ENCODE measurements around the gene MPZL1. TPM values are rescaled to one million over a fixed set of nuclear protein-coding genes. Genes with fewer than 3 reads are reported as not detected.
"Not testable (repeated sequence)": the region's sequence is repeated elsewhere in the genome, so short reads cannot be mapped to it uniquely, and the experiment has no call there.

Gene MPZL1
- total and polyA plus RNA-seq, 12 donors, result 12.1 to 101 (median 62.8) TPM

DNA sequence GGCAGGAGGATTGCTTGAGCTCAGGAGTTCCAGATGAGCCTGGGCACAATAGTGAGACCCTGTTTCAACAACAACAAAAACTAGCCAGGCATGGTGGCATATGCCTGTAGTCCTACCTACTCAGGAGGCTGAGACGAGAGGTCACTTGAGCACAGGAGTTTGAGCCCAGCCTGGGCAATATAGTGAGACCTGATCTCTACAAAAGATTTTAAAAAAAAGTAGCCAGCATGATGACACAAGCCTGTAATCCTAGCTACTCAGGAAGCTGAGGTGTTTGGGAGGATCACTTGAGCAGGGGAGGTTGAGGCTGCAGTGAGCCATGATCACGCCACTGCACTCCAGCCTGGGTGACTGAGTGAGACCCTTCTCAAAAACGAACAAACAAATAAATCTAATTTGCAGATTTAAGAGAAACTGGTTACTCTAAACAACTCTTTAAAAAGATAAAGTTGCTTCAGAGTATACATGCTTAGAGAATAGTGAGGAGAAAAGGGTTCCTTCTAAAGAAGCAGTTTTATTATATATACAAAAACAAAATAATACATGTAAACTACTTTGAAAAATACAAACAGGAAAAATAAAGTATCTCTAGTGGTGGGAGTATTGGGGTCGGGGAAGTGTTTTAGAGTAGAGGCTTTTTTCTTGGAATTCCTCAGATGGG is 103.8 kb downstream of the MPZL1 start:
- DNase-seq, result no peak
- Histone ChIP-seq H3K9me3 (replicated peaks in 1 of 3) (no peaks in the 10 kb centered on the region), H3K27me3 (no peaks in the 10 kb centered on the region), H3K4me3 (no peak overlapping the region), H3K36me3 (replicated peaks in 1 of 2) (no peaks in the 10 kb centered on the region), H3K4me1 (replicated peaks in 1 of 2) (no peaks in the 10 kb centered on the region), H3K27ac (no peak overlapping the region)
- intact Hi-C loops (cut with DNase I), result no loop called here
- TF ChIP-seq POLR2A (IDR thresholded peaks at IDR 0.05), result no peak
- TF ChIP-seq, protein P1, sequence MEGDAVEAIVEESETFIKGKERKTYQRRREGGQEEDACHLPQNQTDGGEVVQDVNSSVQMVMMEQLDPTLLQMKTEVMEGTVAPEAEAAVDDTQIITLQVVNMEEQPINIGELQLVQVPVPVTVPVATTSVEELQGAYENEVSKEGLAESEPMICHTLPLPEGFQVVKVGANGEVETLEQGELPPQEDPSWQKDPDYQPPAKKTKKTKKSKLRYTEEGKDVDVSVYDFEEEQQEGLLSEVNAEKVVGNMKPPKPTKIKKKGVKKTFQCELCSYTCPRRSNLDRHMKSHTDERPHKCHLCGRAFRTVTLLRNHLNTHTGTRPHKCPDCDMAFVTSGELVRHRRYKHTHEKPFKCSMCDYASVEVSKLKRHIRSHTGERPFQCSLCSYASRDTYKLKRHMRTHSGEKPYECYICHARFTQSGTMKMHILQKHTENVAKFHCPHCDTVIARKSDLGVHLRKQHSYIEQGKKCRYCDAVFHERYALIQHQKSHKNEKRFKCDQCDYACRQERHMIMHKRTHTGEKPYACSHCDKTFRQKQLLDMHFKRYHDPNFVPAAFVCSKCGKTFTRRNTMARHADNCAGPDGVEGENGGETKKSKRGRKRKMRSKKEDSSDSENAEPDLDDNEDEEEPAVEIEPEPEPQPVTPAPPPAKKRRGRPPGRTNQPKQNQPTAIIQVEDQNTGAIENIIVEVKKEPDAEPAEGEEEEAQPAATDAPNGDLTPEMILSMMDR (IDR thresholded peaks at IDR 0.05), result no peak
- WGBS, 4 donors, result 77 to 80% (median 78%) methylated on average over 4 of the region's 4 CpGs

DNA sequence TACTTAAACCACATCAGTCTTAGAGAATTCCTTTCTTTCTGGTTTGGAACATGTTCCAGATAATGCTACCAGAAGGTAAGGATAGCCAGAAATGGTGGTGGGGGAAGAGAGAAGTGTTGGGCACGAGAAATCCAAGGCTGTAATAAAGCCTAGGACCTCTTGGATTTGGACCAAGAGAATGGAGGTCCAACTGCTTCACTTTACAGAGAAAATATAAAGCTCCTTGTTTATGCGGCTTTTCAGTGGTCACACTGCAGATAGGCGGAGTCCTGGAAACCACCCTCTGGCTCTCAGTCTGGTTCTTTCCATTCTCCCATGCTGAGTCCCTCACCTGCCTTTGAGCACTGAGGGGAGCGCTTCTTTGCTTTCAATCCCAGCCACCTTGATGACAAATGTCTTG is 104.3 kb downstream of the MPZL1 start:
- Histone ChIP-seq H3K27me3 (no peaks in the 10 kb centered on the region), H3K4me3 (no peak overlapping the region), H3K27ac (no peak overlapping the region), H3K4me1 (replicated peaks in 1 of 2) (no peaks in the 10 kb centered on the region), H3K9me3 (replicated peaks in 1 of 3) (no peaks in the 10 kb centered on the region), H3K36me3 (replicated peaks in 1 of 2) (no peaks in the 10 kb centered on the region)
- DNase-seq, result no peak
- intact Hi-C loops (cut with DNase I), result no loop called here
- no peak for TF ChIP-seq POLR2A (IDR thresholded peaks at IDR 0.05)
- TF ChIP-seq, protein P1 (IDR thresholded peaks at IDR 0.05), result no peak
- WGBS, 4 donors, result 90 to 97% (median 93%) methylated on average over 4 of the region's 4 CpGs

DNA sequence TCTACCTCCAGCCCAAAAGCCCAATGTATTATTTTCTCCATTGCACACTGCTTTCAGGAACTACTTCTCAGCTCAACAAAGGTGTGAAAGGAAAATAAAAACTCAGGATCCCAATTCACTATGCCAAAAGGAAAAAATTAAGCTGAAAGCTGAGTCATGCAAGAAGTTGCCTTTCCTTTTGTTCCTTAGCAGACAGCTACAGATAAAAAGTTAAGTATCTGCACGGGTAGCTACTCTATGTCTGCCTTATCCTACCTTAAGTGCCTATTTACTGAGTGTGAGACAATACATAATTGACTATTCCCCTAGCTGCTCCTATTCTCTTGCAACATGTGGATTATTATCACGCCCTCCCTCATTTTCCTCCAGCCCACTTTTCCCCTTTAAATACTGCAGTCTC is 108.1 kb downstream of the MPZL1 start:
- TF ChIP-seq, protein P1 (IDR thresholded peaks at IDR 0.05), result no peak
- no peak for TF ChIP-seq POLR2A (IDR thresholded peaks at IDR 0.05)
- Histone ChIP-seq H3K27ac (no peak overlapping the region), H3K9me3 (replicated peaks in 1 of 3) (no peaks in the 10 kb centered on the region), H3K4me1 (replicated peaks in 1 of 2) (no peaks in the 10 kb centered on the region), H3K36me3 (replicated peaks in 1 of 2) (no peaks in the 10 kb centered on the region), H3K4me3 (no peak overlapping the region), H3K27me3 (no peaks in the 10 kb centered on the region)
- intact Hi-C loops (cut with DNase I), result no loop called here
- DNase-seq, result no peak
- WGBS, 4 donors, result 56 to 73% (median 66%) methylated on average over 2 of the region's 2 CpGs

DNA sequence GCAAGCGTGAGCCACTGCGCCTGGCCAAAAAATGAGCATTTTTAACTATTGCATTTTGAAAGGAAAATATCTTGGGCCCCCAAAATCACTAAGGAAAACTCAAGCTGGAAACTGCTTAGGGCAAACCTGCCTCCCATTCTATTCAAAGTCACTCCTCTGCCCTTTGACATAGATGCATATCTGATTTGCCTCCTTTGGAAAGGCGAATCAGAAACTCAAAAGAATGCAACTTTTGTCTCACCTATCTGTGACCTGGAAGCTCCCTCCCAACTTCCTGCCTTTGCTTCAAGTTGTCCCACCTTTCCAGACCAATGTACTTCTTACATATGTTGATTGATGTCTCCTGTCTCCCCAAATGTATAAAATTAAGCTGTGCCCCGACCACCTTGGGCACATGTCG is 108.9 kb downstream of the MPZL1 start:
- H3K27ac ChIP-seq; H3K27me3 ChIP-seq; H3K9me3 ChIP-seq (replicated peaks in 1 of 3); H3K4me3 ChIP-seq; H3K36me3 ChIP-seq (replicated peaks in 1 of 2); DNase-seq; H3K4me1 ChIP-seq (replicated peaks in 1 of 2); intact Hi-C loops (cut with DNase I): not testable (repeated sequence)
- 82 to 90% (median 86%) methylated on average over 5 of the region's 5 CpGs for WGBS, 4 donors

DNA sequence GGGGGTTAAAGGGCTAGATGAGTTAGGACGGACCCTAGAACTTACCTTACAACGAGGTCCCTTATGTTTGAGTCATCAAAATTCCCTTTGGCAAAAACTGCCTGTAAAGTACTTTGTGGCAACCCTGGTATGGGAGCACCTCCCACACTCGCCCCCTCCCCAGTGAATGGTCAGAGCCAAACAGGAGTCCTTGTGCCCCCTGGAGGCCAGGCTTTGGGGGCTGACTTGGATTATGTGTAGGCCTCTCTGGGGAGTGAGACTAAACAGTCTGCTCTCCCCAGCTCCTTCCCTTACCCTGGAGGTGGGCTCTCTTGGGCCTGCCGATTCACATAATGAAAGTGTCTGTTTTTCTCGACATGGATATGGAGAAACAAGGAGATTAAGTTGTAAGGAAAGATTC is 110.9 kb downstream of the MPZL1 start:
- intact Hi-C loops (cut with DNase I), result no loop called here
- WGBS, 4 donors, result 86 to 94% (median 89%) methylated on average over 4 to 5 of the region's 5 CpGs

More for the DNA sequence above, 110.9 kb downstream of the MPZL1 start:
- TF ChIP-seq, protein P1 (IDR thresholded peaks at IDR 0.05), result no peak
- no peaks in the 10 kb centered on the region for H3K36me3 ChIP-seq (replicated peaks in 1 of 2)
- no peak overlapping the region for H3K4me3 ChIP-seq
- H3K4me1 ChIP-seq (replicated peaks in 1 of 2), result no peaks in the 10 kb centered on the region
- H3K27ac ChIP-seq, result no peak overlapping the region
- no peak for DNase-seq
- H3K27me3 ChIP-seq, result no peaks in the 10 kb centered on the region
- no peaks in the 10 kb centered on the region for H3K9me3 ChIP-seq (replicated peaks in 1 of 3)
